ENCODE data around the gene FILIP1.
"Not testable (repeated sequence)": the region's sequence is repeated elsewhere in the genome, so short reads cannot be mapped to it uniquely, and the experiment has no call there.

The FILIP1 gene

GRCh38 chr6:75421316-75422023 is 72.1 kb downstream of the FILIP1 start:
- no peak for DNase-seq (ENCODE audit: low spot score)

GRCh38 chr6:75419980-75420379 is 73.6 kb downstream of the FILIP1 start:
- DNase-seq (ENCODE audit: low spot score) = no peak

- no peak for DNase-seq (ENCODE audit: low spot score)
Observed at GRCh38 chr6:75419416-75419815, 74.2 kb downstream of the FILIP1 start.

- DNase-seq (ENCODE audit: low spot score) = no peak
Observed at GRCh38 chr6:75418233-75418632, 75.4 kb downstream of the FILIP1 start.

GRCh38 chr6:75416443-75416842 is 77.2 kb downstream of the FILIP1 start:
- DNase-seq (ENCODE audit: low spot score) = no peak

GRCh38 chr6:75415804-75416203 is 77.8 kb downstream of the FILIP1 start:
- no peak for DNase-seq (ENCODE audit: low spot score)

- DNase-seq (ENCODE audit: low spot score) = no peak
Observed at GRCh38 chr6:75414445-75415021, 79.1 kb downstream of the FILIP1 start.

- DNase-seq (ENCODE audit: low spot score) = peak; percentile 21
Observed at GRCh38 chr6:75412969-75413662, 80.5 kb downstream of the FILIP1 start.

GRCh38 chr6:75410564-75410963 is 83.0 kb downstream of the FILIP1 start:
- not testable (repeated sequence) for DNase-seq (ENCODE audit: low spot score)

GRCh38 chr6:75409928-75410327 is 83.7 kb downstream of the FILIP1 start:
- DNase-seq (ENCODE audit: low spot score) = no peak

- no peak for DNase-seq (ENCODE audit: low spot score)
Observed at GRCh38 chr6:75409286-75409685, 84.3 kb downstream of the FILIP1 start.

GRCh38 chr6:75403563-75404080 is 90.0 kb downstream of the FILIP1 start:
- no peak for DNase-seq (ENCODE audit: low spot score)

- DNase-seq (ENCODE audit: low spot score) = no peak
Observed at GRCh38 chr6:75402296-75402695, 91.3 kb downstream of the FILIP1 start.

GRCh38 chr6:75397656-75398465 is 95.7 kb downstream of the FILIP1 start:
- DNase-seq (ENCODE audit: low spot score) = no peak

GRCh38 chr6:75397171-75397570 is 96.4 kb downstream of the FILIP1 start:
- DNase-seq (ENCODE audit: low spot score) = no peak

GRCh38 chr6:75396005-75396800 is 97.4 kb downstream of the FILIP1 start:
- DNase-seq (ENCODE audit: low spot score) = no peak

- DNase-seq (ENCODE audit: low spot score) = no peak
Observed at GRCh38 chr6:75393806-75394205, 99.8 kb downstream of the FILIP1 start.

- no peak for DNase-seq (ENCODE audit: low spot score)
Observed at GRCh38 chr6:75391276-75391675, 102.3 kb downstream of the FILIP1 start.

- DNase-seq (ENCODE audit: low spot score) = no peak
Observed at GRCh38 chr6:75386050-75386770, 107.4 kb downstream of the FILIP1 start.

- no peak for DNase-seq (ENCODE audit: low spot score)
Observed at GRCh38 chr6:75384116-75384515, 109.5 kb downstream of the FILIP1 start.

GRCh38 chr6:75382634-75382900 is 111.0 kb downstream of the FILIP1 start:
- DNase-seq (ENCODE audit: low spot score) = no peak

All from HuH-7 (cell line).